Tibial nerve (tissue), 3 donors: ENCODE results near the gene OSM.

Source experiments
- CTCF ChIP-seq, 5 experiments: fragments of 200-600 bp in 3 of 5; fragments of 450-650 bp in 2 of 5; sonication (generic) in 3 of 5; IDR thresholded peaks; one replicate each; pipeline ENCODE4 v1.5.1; 2016 to 2019; ENCODE audit warnings: antibody characterized with exemption in 5 of 5, mild to moderate bottlenecking in 3 of 5, moderate library complexity in 2 of 5
- POLR2A ChIP-seq, 2 donors: fragments of 450-650 bp; IDR thresholded peaks; one replicate each; pipeline ENCODE4 v1.6.1; 2017; ENCODE audit warnings: antibody characterized with exemption in 2 of 2, mild to moderate bottlenecking in 2 of 2, moderate library complexity in 2 of 2

GRCh38 chr22:30254314-30254713 lies 12.3 kb downstream of the OSM start:
- TF ChIP-seq CTCF (IDR thresholded peaks at IDR 0.05) (no peak), POLR2A (IDR thresholded peaks at IDR 0.05) (no peak)
